Activated CD8-positive, alpha-beta memory T cell treated with anti-CD3 and anti-CD28 coated beads, Interleukin-2, amount 50 U/mL, for 1 hour (primary cell): Measurements from ENCODE around the gene OR52E6.

Experiments used
- DNase-seq: peaks from one replicate; pipeline ENCODE4 v3.0.0-alpha.2; 2020; ENCODE audit errors: extremely low read depth

OR52E6 gene

DNA sequence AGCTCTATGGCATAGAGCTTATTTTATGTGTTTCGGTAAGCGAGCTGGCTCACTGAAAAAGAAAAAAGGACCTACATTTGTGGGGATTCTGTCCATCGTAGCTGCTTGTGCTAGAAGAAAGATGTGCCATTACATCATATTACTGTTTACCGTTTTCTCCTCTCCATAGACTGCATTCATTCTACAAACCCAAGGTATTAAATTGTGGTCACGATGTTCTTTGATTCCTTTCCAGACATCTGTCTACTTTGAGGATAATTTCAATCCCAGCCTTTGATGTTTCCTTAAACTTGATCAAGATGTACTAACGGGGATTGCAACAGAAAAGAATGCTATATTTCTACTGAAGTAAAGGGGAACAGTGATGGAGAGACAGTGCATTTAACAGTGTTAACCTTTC is 45.2 kb downstream of the OR52E6 start:
- DNase-seq, result no peak

- DNase-seq, result no peak
Observed at GRCh38 chr11:5791165-5791564, 50.5 kb downstream of the OR52E6 start, which contains the start of gene OR52N1. TSS of gene OR52N1 (minus strand) at chr11:5791265. CDS start at chr11:5788816, 2,449 bp downstream.
